Glomerular endothelial cell (primary cell): ENCODE data around the gene ANGPTL8. TPM values are rescaled to one million over a fixed set of nuclear protein-coding genes. Genes with fewer than 3 reads are reported as not detected.

Experiments
- DNase-seq: peaks from one replicate; pipeline ENCODE4 v3.0.0-alpha.2; 2011; ENCODE audit warnings: low read depth, low spot score; ENCODE audit errors: extremely low read depth
- total RNA-seq: library from RNA; depleted of rRNA; stranded (reverse); fragments of >200 nt; gene quantifications from 2 replicates; pipeline ENCODE4 v1.2.3, GENCODE V29; 2015

The ANGPTL8 gene
- total RNA-seq, result not detected in 2 replicates

GRCh38 chr19:11239377-11240000 lies at the start of gene ANGPTL8:
TSS of gene ANGPTL8 (plus strand) at chr19:11239619. CDS start at chr19:11239638, 19 bp downstream.
- DNase-seq, result no peak

- DNase-seq, result no peak
Observed at GRCh38 chr19:11190501-11190900, 48.9 kb upstream of the ANGPTL8 start.

- DNase-seq, result no peak
Observed at GRCh38 chr19:11191273-11191755, 48.1 kb upstream of the ANGPTL8 start.

GRCh38 chr19:11191934-11192333 lies 47.5 kb upstream of the ANGPTL8 start:
- DNase-seq, result no peak

GRCh38 chr19:11192957-11193939 lies 46.2 kb upstream of the ANGPTL8 start:
- no peak for DNase-seq

GRCh38 chr19:11194173-11194572 lies 45.2 kb upstream of the ANGPTL8 start:
- no peak for DNase-seq

GRCh38 chr19:11194656-11195558 lies 44.5 kb upstream of the ANGPTL8 start:
- no peak for DNase-seq

- no peak for DNase-seq
Observed at GRCh38 chr19:11195681-11196080, 43.7 kb upstream of the ANGPTL8 start.

- no peak for DNase-seq
Observed at GRCh38 chr19:11196406-11197287, 42.8 kb upstream of the ANGPTL8 start.

- no peak for DNase-seq
Observed at GRCh38 chr19:11197291-11198174, 41.9 kb upstream of the ANGPTL8 start, which contains the start of gene KANK2. TSS of gene KANK2 (minus strand) at chr19:11197545. CDS start at chr19:11194511, 3,034 bp downstream.

- no peak for DNase-seq
Observed at GRCh38 chr19:11198175-11198534, 41.3 kb upstream of the ANGPTL8 start.

GRCh38 chr19:11198769-11199424 lies 40.5 kb upstream of the ANGPTL8 start:
- DNase-seq, result no peak

GRCh38 chr19:11199517-11199916 lies 39.9 kb upstream of the ANGPTL8 start:
- DNase-seq, result no peak

- no peak for DNase-seq
Observed at GRCh38 chr19:11200015-11200574, 39.3 kb upstream of the ANGPTL8 start.

GRCh38 chr19:11200931-11201330 lies 38.5 kb upstream of the ANGPTL8 start:
- no peak for DNase-seq

GRCh38 chr19:11201791-11202190 lies 37.6 kb upstream of the ANGPTL8 start:
- DNase-seq, result no peak

GRCh38 chr19:11202488-11203193 lies 36.8 kb upstream of the ANGPTL8 start:
- DNase-seq, result no peak
